K562 (cell line): ENCODE data around the gene PRSS37. TPM values are rescaled to one million over a fixed set of nuclear protein-coding genes. Genes with fewer than 3 reads are reported as not detected.

Source experiments
- ATAC-seq: fragments of 200-7000 bp; cut with Tn5 transposase; 3 replicates; pipeline ENCODE4 v1.9.1; 2020; ENCODE audit warnings: moderate library complexity
- BruUV-seq: library from RNA; stranded (reverse); fragments of 400-500 nt; replicated peaks from 2 replicates; lab custom pipeline; 2021; lab: Mats Ljungman, UMichigan
- CTCF ChIA-PET: fragments of 300-600 bp; formaldehyde crosslinking; extraction: SDS; loops from one replicate; lab custom pipeline; 2021; ENCODE audit warnings: low intra/inter-chr PET ratio; lab: Yijun Ruan, JAX
- POLR2A ChIA-PET: fragments of 300-600, 350-650 bp; sonication (Branson Sonifier 250); formaldehyde crosslinking; extraction: SDS; loops from one replicate; lab custom pipeline; 2021; ENCODE audit warnings: antibody characterized with exemption, inconsistent platforms; lab: Yijun Ruan, JAX
- DNase-seq, 4 experiments: peaks; one replicate each; pipeline versions ENCODE4 v3.0.0 to v3.0.0-alpha.2; 2011 to 2018; ENCODE audit warnings: low spot score in 3 of 4, mixed read lengths in 3 of 4; ENCODE audit errors: extremely low read depth in 1 of 4
- FAIRE-seq: peaks from 2 replicates; lab custom pipeline; 2011; peaks lifted over from hg19 to GRCh38; lab: Jason Lieb, UNC
- H2AFZ ChIP-seq: 2 replicates; pipeline ENCODE4 v1.6.0; 2011; ENCODE audit warnings: low read depth, low read length, control low read depth, inconsistent platforms
- H3K27ac ChIP-seq: fragments of 200-600 bp; 3 replicates; pipeline ENCODE4 v1.8.0; 2011; ENCODE audit warnings: low read depth, mild to moderate bottlenecking, control low read depth, inconsistent platforms, low read length, moderate library complexity, mixed read lengths; ENCODE audit errors: extremely low read depth
- H3K27me3 ChIP-seq, 2 experiments: fragments of 300-600 bp in 1 of 2; 2 replicates in 1 of 2; 3 replicates in 1 of 2; pipeline versions ENCODE4 v1.6.0 to v1.8.0; 2011; ENCODE audit warnings: inconsistent platforms in 2 of 2, low read length in 2 of 2, mild to moderate bottlenecking in 1 of 2, mixed read lengths in 1 of 2, moderate library complexity in 1 of 2; ENCODE audit not compliant: control insufficient read depth in 2 of 2, insufficient read depth in 2 of 2
- H3K36me3 ChIP-seq: fragments of 300-600 bp; 3 replicates; pipeline ENCODE4 v1.8.0; 2011; ENCODE audit warnings: mild to moderate bottlenecking, low read length, inconsistent platforms; ENCODE audit not compliant: control insufficient read depth, insufficient read depth
- H3K4me1 ChIP-seq, 2 experiments: fragments of 200-600 bp in 1 of 2; replicated peaks in 1 of 2; 2 replicates in 1 of 2; 3 replicates in 1 of 2; pipeline versions ENCODE4 v1.5.1 to v1.8.0; 2011; ENCODE audit warnings: inconsistent platforms in 2 of 2, low read length in 2 of 2, mild to moderate bottlenecking in 1 of 2, mixed read lengths in 1 of 2, moderate library complexity in 1 of 2; ENCODE audit not compliant: control insufficient read depth in 2 of 2, insufficient read depth in 2 of 2
- H3K4me2 ChIP-seq: 2 replicates; pipeline ENCODE4 v1.6.1; 2011; ENCODE audit warnings: low read length, control low read depth, inconsistent platforms, mixed read lengths; ENCODE audit not compliant: insufficient read depth
- H3K4me3 ChIP-seq: fragments of 200-600 bp; sonication (generic), shearing (Covaris generic); 2 replicates; pipeline ENCODE4 v1.5.1; 2016; ENCODE audit warnings: control low read depth, inconsistent platforms
- H3K79me2 ChIP-seq: fragments of 200-600 bp; 3 replicates; pipeline ENCODE4 v1.8.0; 2011; ENCODE audit warnings: low read length, inconsistent platforms; ENCODE audit not compliant: control insufficient read depth, insufficient read depth
- H3K9ac ChIP-seq, 2 experiments: 2 replicates each; pipeline versions ENCODE4 v1.6.0 to v1.6.1; 2011; ENCODE audit warnings: low read depth in 2 of 2, low read length in 2 of 2, control low read depth in 1 of 2, inconsistent platforms in 1 of 2, mild to moderate bottlenecking in 1 of 2, mixed read lengths in 1 of 2; ENCODE audit not compliant: insufficient read depth in 1 of 2
- H3K9me1 ChIP-seq: one replicate; pipeline ENCODE4 v1.6.0; 2011; ENCODE audit warnings: inconsistent platforms, mild to moderate bottlenecking, low read length, moderate library complexity; ENCODE audit not compliant: control insufficient read depth, insufficient read depth
- H3K9me3 ChIP-seq: replicated peaks from 2 replicates; pipeline ENCODE4 v1.5.1; 2011; ENCODE audit warnings: low read depth, low read length, inconsistent platforms; ENCODE audit not compliant: control insufficient read depth, insufficient read depth
- H4K20me1 ChIP-seq: replicated peaks from 2 replicates; pipeline ENCODE4 v1.6.1; 2011; ENCODE audit warnings: low read length, inconsistent platforms, mixed read lengths; ENCODE audit not compliant: control insufficient read depth, insufficient read depth
- ASH1L ChIP-seq: fragments of 450-650 bp; IDR thresholded peaks from 2 replicates; pipeline ENCODE4 v1.6.1; 2018; ENCODE audit warnings: borderline replicate concordance, mild to moderate bottlenecking, low read depth; ENCODE audit not compliant: partially characterized antibody
- FUS ChIP-seq: fragments of 200-400 bp; formaldehyde crosslinking; optimal IDR thresholded peaks from 2 replicates; pipeline ENCODE3; 2017; ENCODE audit warnings: low read depth, low read length
- MYBL2 ChIP-seq, 2 experiments: fragments of 450-650 bp in 1 of 2; sonication (generic) in 1 of 2; formaldehyde crosslinking in 1 of 2; IDR thresholded peaks; 2 replicates each; pipeline versions ENCODE4 v1.6.1 to v1.8.1; 2017 to 2022; ENCODE audit warnings: borderline replicate concordance in 1 of 2, inconsistent platforms in 1 of 2, low read depth in 1 of 2, mild to moderate bottlenecking in 1 of 2, missing genetic modification reagents in 1 of 2, moderate library complexity in 1 of 2
- RNF2 ChIP-seq: sonication (generic); IDR thresholded peaks from 2 replicates; pipeline ENCODE4 v1.6.1; 2016
- SMAD2 ChIP-seq: fragments of 150-350 bp; IDR thresholded peaks from 2 replicates; pipeline ENCODE4 v1.6.1; 2014; ENCODE audit warnings: low read depth, mild to moderate bottlenecking, low read length
- SREBF1 ChIP-seq: fragments of 150-350 bp; IDR thresholded peaks from 2 replicates; pipeline ENCODE4 v1.6.1; 2014; ENCODE audit warnings: antibody characterized with exemption, low read depth, low read length, borderline replicate concordance
- SRSF3 ChIP-seq: fragments of 200-400 bp; formaldehyde crosslinking; IDR thresholded peaks from 2 replicates; pipeline ENCODE4 v1.6.1; 2016; ENCODE audit warnings: mild to moderate bottlenecking, low read length, moderate library complexity; ENCODE audit not compliant: insufficient read depth
- TCF7L2 ChIP-seq: fragments of 150-350 bp; IDR thresholded peaks from 2 replicates; pipeline ENCODE4 v1.6.1; 2016; ENCODE audit warnings: low read depth, mild to moderate bottlenecking, low read length, moderate library complexity
- ZC3H4 ChIP-seq: sonication (generic); formaldehyde crosslinking; IDR thresholded peaks from 2 replicates; pipeline ENCODE4 v1.9.0; 2021; ENCODE audit warnings: missing genetic modification reagents, borderline replicate concordance
- ZNF12 ChIP-seq: sonication (generic); formaldehyde crosslinking; IDR thresholded peaks from 2 replicates; pipeline ENCODE4 v1.4.0; 2020; ENCODE audit warnings: mild to moderate bottlenecking, missing genetic modification reagents
- ZNF431 ChIP-seq: sonication (generic); formaldehyde crosslinking; IDR thresholded peaks from 2 replicates; pipeline ENCODE4 v1.8.0; 2022; ENCODE audit warnings: mild to moderate bottlenecking, missing genetic modification reagents
- ZNF780A ChIP-seq: fragments of 250-450 bp; sonication (Bioruptor Pico); IDR thresholded peaks from 2 replicates; pipeline ENCODE4 v1.5.0; 2021; ENCODE audit warnings: mild to moderate bottlenecking
- WGBS: fragments of 100-300 bp; shearing (Covaris generic); methylation state at CpG from one replicate; pipeline ENCODE4 v1.1.6; 2016; ENCODE audit warnings: low coverage, mixed read lengths; ENCODE audit not compliant: insufficient coverage; ENCODE audit errors: missing lambda C conversion rate; 5-methylcytosine and 5-hydroxymethylcytosine counted together
- in situ Hi-C: fragments of 300-500 bp; cut with MboI; formaldehyde crosslinking; loops from 4 replicates; pipeline ENCODE4 v1.15.0; 2018; ENCODE audit warnings: inconsistent platforms, mixed read lengths
- intact Hi-C: fragments of 100-400 bp; cut with micrococcal nuclease; formaldehyde crosslinking; loops from 2 replicates; pipeline ENCODE4 v1.14.2; 2022
- polyA plus RNA-seq, 8 experiments: library from polyadenylated mRNA; depleted of rRNA in 4 of 8; stranded (reverse) in 5 of 8; unstranded in 3 of 8; fragments of >200 nt; fragmentation: Nextera tagmentation in 2 of 8; fragmentation: Illumina TruSeq in 1 of 8; extraction: Ambion mirVana in 2 of 8; extraction: Trizol in 1 of 8; gene quantifications; 2 replicates each; pipeline versions ENCODE4 v1.2.1 to v1.2.3, GENCODE V29; 2011 to 2014; ENCODE audit warnings: inconsistent platforms in 1 of 8, missing spikeins in 1 of 8
- total RNA-seq, 7 experiments: library from RNA; depleted of rRNA in 6 of 7; stranded (reverse); fragments of >200 nt in 6 of 7; fragmentation: Illumina TruSeq in 2 of 7; extraction: Trizol in 2 of 7; gene quantifications; 2 replicates each; pipeline versions ENCODE4 v1.2.1 to v1.2.3, GENCODE V29; 2011 to 2021; ENCODE audit warnings: low replicate concordance in 1 of 7
- TF ChIP-seq, protein P1 (sequence below): fragments of 250-450 bp; sonication (Bioruptor Pico); IDR thresholded peaks from 2 replicates; pipeline ENCODE4 v1.4.0; 2020; ENCODE audit warnings: borderline replicate concordance
- TF ChIP-seq, protein P2 (sequence below): fragments of 250-450 bp; sonication (Bioruptor Pico); IDR thresholded peaks from 2 replicates; pipeline ENCODE4 v1.8.0; 2022; ENCODE audit warnings: moderate library complexity, mild to moderate bottlenecking, inconsistent platforms
- TF ChIP-seq, protein P3 (sequence below): sonication (generic); formaldehyde crosslinking; IDR thresholded peaks from 2 replicates; pipeline ENCODE4 v1.8.0; 2022; ENCODE audit warnings: mild to moderate bottlenecking, missing genetic modification reagents
- TF ChIP-seq, protein P4 (sequence below): fragments of 250-450 bp; sonication (Bioruptor Pico); IDR thresholded peaks from 2 replicates; pipeline ENCODE4 v1.8.0; 2021; ENCODE audit warnings: borderline replicate concordance, mild to moderate bottlenecking, moderate library complexity; ENCODE audit not compliant: poor library complexity, severe bottlenecking

Gene PRSS37
- total and polyA plus RNA-seq, 9 of the 15 experiments (the other 6 are each of a cell fraction or from before 2014, with no cell fraction given), result not detected

DNA sequence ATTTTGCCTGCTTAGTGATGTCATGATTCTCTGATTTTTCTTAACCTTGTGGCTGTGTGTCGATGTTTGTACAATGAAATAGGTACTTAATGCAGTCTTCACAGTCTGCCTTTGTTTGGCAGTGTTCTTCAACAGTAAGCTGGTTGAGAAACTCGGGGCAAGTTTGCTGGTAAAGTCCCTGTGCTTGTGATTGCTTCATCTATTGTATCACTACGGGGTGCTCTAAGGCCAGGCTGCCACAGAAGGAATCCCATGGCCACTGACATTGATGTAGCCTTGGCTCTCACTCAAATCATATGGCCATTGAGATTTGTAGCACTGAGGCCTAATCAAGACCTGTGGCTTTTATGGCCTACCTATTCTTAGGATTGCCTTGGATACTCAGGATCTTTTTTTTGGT, 33.5 kb upstream of the PRSS37 start:
- FAIRE-seq (no peak), DNase-seq (no peak)

DNA sequence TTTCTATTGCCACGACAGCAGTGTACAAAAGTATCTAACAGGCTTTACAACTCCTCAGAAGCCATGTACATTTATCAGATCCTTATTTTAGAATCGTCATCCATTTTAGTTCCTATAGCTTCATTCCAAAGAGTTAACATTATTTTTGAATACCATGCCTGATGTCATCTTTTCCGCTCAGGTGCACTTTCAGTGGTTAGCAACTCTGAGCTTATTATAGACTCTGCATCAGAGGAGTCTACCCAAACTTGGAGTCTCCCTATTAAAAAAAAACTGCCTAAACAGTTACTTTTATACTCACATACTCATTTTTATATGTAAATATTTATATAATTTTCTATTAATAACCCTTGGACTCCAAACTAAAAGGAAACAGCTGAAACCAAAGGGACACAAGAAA, 31.6 kb upstream of the PRSS37 start:
- DNase-seq, result no peak
- Histone ChIP-seq H3K27me3 (no peaks in the 10 kb centered on the region), H3K4me2 (no peak overlapping the region), H3K79me2 (no peaks in the 10 kb centered on the region), H3K4me3 (no peak overlapping the region), H3K9me1 (no peaks in the 10 kb centered on the region), H2AFZ (no peak overlapping the region), H3K27ac (no peak overlapping the region), H3K36me3 (no peaks in the 10 kb centered on the region), H4K20me1 (no peaks in the 10 kb centered on the region), H3K9me3 (0 out of 2 replicates have a peak, but pooled peaks cover 2% of the 10 kb centered on the region), H3K4me1 (no peaks in the 10 kb centered on the region), H3K9ac (no peak overlapping the region)
- in situ Hi-C loops, result no loop called here
- no peak for ATAC-seq
- no peak for FAIRE-seq
- ChIA-PET POLR2A (no interaction called here), CTCF (no interaction called here)
- intact Hi-C loops, result no loop called here
- BruUV-seq, result no TSS peak
- WGBS, result 2% methylated on average over 3 of the region's 3 CpGs
- TF ChIP-seq, protein P1, sequence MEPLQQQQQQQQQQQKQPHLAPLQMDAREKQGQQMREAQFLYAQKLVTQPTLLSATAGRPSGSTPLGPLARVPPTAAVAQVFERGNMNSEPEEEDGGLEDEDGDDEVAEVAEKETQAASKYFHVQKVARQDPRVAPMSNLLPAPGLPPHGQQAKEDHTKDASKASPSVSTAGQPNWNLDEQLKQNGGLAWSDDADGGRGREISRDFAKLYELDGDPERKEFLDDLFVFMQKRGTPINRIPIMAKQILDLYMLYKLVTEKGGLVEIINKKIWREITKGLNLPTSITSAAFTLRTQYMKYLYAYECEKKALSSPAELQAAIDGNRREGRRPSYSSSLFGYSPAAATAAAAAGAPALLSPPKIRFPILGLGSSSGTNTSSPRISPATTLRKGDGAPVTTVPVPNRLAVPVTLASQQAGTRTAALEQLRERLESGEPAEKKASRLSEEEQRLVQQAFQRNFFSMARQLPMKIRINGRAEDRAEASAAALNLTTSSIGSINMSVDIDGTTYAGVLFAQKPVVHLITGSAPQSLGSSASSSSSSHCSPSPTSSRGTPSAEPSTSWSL (CRISPR knock-in tag), result no peak
- TF ChIP-seq ZNF12 (CRISPR knock-in tag), result no peak
- TF ChIP-seq FUS, result no peak
- TF ChIP-seq, protein P2, sequence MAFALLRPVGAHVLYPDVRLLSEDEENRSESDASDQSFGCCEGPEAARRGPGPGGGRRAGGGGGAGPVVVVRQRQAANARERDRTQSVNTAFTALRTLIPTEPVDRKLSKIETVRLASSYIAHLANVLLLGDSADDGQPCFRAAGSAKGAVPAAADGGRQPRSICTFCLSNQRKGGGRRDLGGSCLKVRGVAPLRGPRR (CRISPR knock-in tag), result no peak
- no peak for TF ChIP-seq SREBF1
- no peak for TF ChIP-seq MYBL2 (IDR thresholded peaks at IDR 0.05; ENCODE audit: low read depth)
- TF ChIP-seq MYBL2 (CRISPR knock-in tag; IDR thresholded peaks at IDR 0.05; ENCODE audit: borderline replicate concordance), result no peak
- TF ChIP-seq TCF7L2, result no peak
- TF ChIP-seq, protein P3, sequence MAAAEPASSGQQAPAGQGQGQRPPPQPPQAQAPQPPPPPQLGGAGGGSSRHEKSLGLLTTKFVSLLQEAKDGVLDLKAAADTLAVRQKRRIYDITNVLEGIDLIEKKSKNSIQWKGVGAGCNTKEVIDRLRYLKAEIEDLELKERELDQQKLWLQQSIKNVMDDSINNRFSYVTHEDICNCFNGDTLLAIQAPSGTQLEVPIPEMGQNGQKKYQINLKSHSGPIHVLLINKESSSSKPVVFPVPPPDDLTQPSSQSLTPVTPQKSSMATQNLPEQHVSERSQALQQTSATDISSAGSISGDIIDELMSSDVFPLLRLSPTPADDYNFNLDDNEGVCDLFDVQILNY, result no peak
- TF ChIP-seq, protein P4, sequence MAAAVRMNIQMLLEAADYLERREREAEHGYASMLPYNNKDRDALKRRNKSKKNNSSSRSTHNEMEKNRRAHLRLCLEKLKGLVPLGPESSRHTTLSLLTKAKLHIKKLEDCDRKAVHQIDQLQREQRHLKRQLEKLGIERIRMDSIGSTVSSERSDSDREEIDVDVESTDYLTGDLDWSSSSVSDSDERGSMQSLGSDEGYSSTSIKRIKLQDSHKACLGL (CRISPR knock-in tag), result no peak
- no peak for TF ChIP-seq SMAD2

More for the DNA sequence above, 33.5 kb upstream of the PRSS37 start:
- TF ChIP-seq RNF2 (no peak), SRSF3 (no peak), ASH1L (no peak), ZC3H4 (CRISPR knock-in tag) (no peak), ZNF780A (CRISPR knock-in tag) (no peak), ZNF431 (CRISPR knock-in tag) (no peak)
- TF ChIP-seq, all 486 proteins: peak for 0
- Histone ChIP-seq H2AFZ (no peak overlapping the region), H3K9ac (no peak overlapping the region), H3K79me2 (no peaks in the 10 kb centered on the region), H3K4me3 (no peak overlapping the region), H3K27me3 (no peaks in the 10 kb centered on the region), H3K36me3 (no peaks in the 10 kb centered on the region), H3K4me2 (no peak overlapping the region), H3K9me3 (no peaks in the 10 kb centered on the region), H3K27ac (no peak overlapping the region), H3K9me1 (no peaks in the 10 kb centered on the region), H4K20me1 (no peaks in the 10 kb centered on the region), H3K4me1 (no peaks in the 10 kb centered on the region)
- BruUV-seq, result no TSS peak
- no peak for ATAC-seq
- CTCF ChIA-PET, result no interaction called here
- POLR2A ChIA-PET, result no interaction called here
- in situ Hi-C loops, result no loop called here
- intact Hi-C loops, result no loop called here
- 3% methylated on average over 3 of the region's 3 CpGs for WGBS
